Liver (tissue), 9 donors: Measurements from ENCODE around the gene XKR7. TPM values are rescaled to one million over a fixed set of nuclear protein-coding genes. Genes with fewer than 3 reads are reported as not detected.
A peak's percentile ranks its signal among the peaks of the same experiment; 100 is the strongest.

ENCODE experiments used
- DNase-seq: peaks from one replicate; pipeline ENCODE4 v3.0.0-alpha.2; 2017; ENCODE audit warnings: low spot score
- H3K27ac ChIP-seq, 2 donors: one replicate each; pipeline ENCODE4 v1.7.0; 2013; ENCODE audit warnings: inconsistent platforms in 2 of 2, low read length in 2 of 2, control low read depth in 1 of 2, low read depth in 1 of 2, mild to moderate bottlenecking in 1 of 2
- H3K27me3 ChIP-seq, 4 donors: one replicate each; pipeline versions ENCODE4 v1.6.1 to v1.7.0; 2013; ENCODE audit warnings: low read length in 3 of 4, inconsistent platforms in 1 of 4, mild to moderate bottlenecking in 1 of 4, moderate library complexity in 1 of 4; ENCODE audit not compliant: control insufficient read depth in 4 of 4, insufficient read depth in 4 of 4
- H3K36me3 ChIP-seq, 4 donors: one replicate each; pipeline versions ENCODE4 v1.6.1 to v1.7.0; 2013; ENCODE audit warnings: low read length in 3 of 4, mild to moderate bottlenecking in 3 of 4, low read depth in 1 of 4, moderate library complexity in 1 of 4; ENCODE audit not compliant: control insufficient read depth in 4 of 4, insufficient read depth in 3 of 4
- H3K4me1 ChIP-seq, 4 donors: one replicate each; pipeline versions ENCODE4 v1.6.1 to v1.7.0; 2013; ENCODE audit warnings: low read length in 3 of 4, mild to moderate bottlenecking in 3 of 4, moderate library complexity in 1 of 4; ENCODE audit not compliant: control insufficient read depth in 4 of 4, insufficient read depth in 4 of 4
- H3K4me3 ChIP-seq, 3 donors: one replicate each; pipeline versions ENCODE4 v1.6.1 to v1.7.0; 2013; ENCODE audit warnings: low read length in 3 of 3, control low read depth in 1 of 3, low read depth in 1 of 3, mild to moderate bottlenecking in 1 of 3
- H3K9ac ChIP-seq, 2 donors: one replicate each; pipeline ENCODE4 v1.7.0; 2013; ENCODE audit warnings: low read length in 2 of 2, mild to moderate bottlenecking in 2 of 2, moderate library complexity in 2 of 2, control low read depth in 1 of 2, low read depth in 1 of 2
- H3K9me3 ChIP-seq, 4 donors: one replicate each; pipeline versions ENCODE4 v1.6.1 to v1.7.0; 2013; ENCODE audit warnings: low read length in 3 of 4; ENCODE audit not compliant: control insufficient read depth in 4 of 4
- FOXA1 ChIP-seq: IDR thresholded peaks from 2 replicates; pipeline ENCODE4 v1.6.1; 2016; ENCODE audit warnings: antibody characterized with exemption
- GABPA ChIP-seq, 2 donors: IDR thresholded peaks in 1 of 2; conservative IDR thresholded peaks in 1 of 2; 2 replicates each; pipeline ENCODE4 v1.6.1; 2016; ENCODE audit warnings: antibody characterized with exemption in 2 of 2, mild to moderate bottlenecking in 1 of 2, moderate library complexity in 1 of 2
- NR2F2 ChIP-seq: IDR thresholded peaks from 2 replicates; pipeline ENCODE4 v1.6.1; 2016; ENCODE audit warnings: antibody characterized with exemption
- RAD21 ChIP-seq, 2 donors: IDR thresholded peaks; 2 replicates each; pipeline ENCODE4 v1.6.1; 2016; ENCODE audit warnings: antibody characterized with exemption in 2 of 2, mild to moderate bottlenecking in 2 of 2
- SP1 ChIP-seq: IDR thresholded peaks from 2 replicates; pipeline ENCODE4 v1.6.1; 2018; ENCODE audit warnings: antibody characterized with exemption, mild to moderate bottlenecking
- YY1 ChIP-seq: IDR thresholded peaks from 2 replicates; pipeline ENCODE4 v1.6.1; 2016; ENCODE audit warnings: antibody characterized with exemption, mild to moderate bottlenecking
- WGBS: extraction: QIAGEN DNeasy Blood & Tissue Kit; methylation state at CpG from one replicate; pipeline ENCODE4 v1.1.7; 2013; 5-methylcytosine and 5-hydroxymethylcytosine counted together
- polyA plus RNA-seq, 2 donors: library from polyadenylated mRNA; stranded (reverse) in 1 of 2; unstranded in 1 of 2; fragments of 200-250 nt in 1 of 2; fragments of >200 nt in 1 of 2; fragmentation: Nextera tagmentation in 1 of 2; extraction: Ambion mirVana in 1 of 2; gene quantifications; one replicate each; pipeline versions ENCODE4 v1.2.1 to v1.2.3, GENCODE V29; 2013 to 2015
- total RNA-seq, 2 donors: library from RNA; depleted of rRNA; stranded (reverse); fragments of >200 nt; gene quantifications; one replicate each; pipeline ENCODE4 v1.2.3, GENCODE V29; 2014
- TF ChIP-seq, protein P1 (sequence below): IDR thresholded peaks from 2 replicates; pipeline ENCODE4 v1.6.1; 2016; ENCODE audit warnings: antibody characterized with exemption
- TF ChIP-seq, protein P2 (sequence below): IDR thresholded peaks from 2 replicates; pipeline ENCODE4 v1.6.1; 2016; ENCODE audit warnings: antibody characterized with exemption, mild to moderate bottlenecking
- TF ChIP-seq, protein P3 (sequence below): IDR thresholded peaks from 2 replicates; pipeline ENCODE4 v1.6.1; 2016; ENCODE audit warnings: antibody characterized with exemption
- donor health status: healthy.
- donor health status: healthy.
- donor health status: healthy.
- donor health status: healthy.
- donor health status: healthy.

XKR7 gene
- total and polyA plus RNA-seq, 4 donors, result under 0.01 to 0.05 TPM; not detected in 2

DNA sequence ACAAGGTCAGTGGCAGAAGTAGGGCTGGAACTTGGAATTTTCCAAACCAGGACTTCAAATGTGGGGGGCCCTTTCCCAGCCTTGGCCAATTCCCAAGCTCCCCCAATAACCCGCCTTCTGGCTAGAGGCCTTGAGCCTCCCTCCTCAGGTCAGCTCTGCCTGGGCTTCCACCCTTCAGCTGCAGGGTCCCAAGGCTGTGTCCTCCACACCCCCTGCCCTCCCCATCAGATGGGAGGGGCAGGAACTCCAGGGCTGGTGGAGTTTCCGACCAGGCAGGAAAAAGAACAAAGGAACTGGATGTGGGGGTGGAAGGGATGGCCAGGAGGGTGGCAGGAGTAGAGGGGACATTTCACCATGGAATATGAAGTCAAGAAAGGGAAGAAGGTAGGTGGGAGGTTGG lies 42.1 kb downstream of the XKR7 start, which contains the start of gene CCM2L:
TSS of gene CCM2L (plus strand) at position 338 of the 400 bp plus-strand sequence. CDS start at position 355, 17 bp downstream.
- Histone ChIP-seq H3K4me1 (peaks cover 0 to 2% (median 0%) of the 10 kb centered on the region in 4 donors), H3K27ac (no peak within 1 kb of the TSS), H3K4me3 (no peak within 1 kb of the TSS), H3K36me3 (no peaks in the 10 kb centered on the region), H3K27me3 (peaks cover 0 to 2% (median 0%) of the 10 kb centered on the region in 4 donors), H3K9me3 (no peaks in the 10 kb centered on the region), H3K9ac (no peak within 1 kb of the TSS)
- no peak for DNase-seq
- TF ChIP-seq FOXA1 (no peak), NR2F2 (peak; percentile 79)
- WGBS, result 52% methylated on average over 2 of the region's 2 CpGs

DNA sequence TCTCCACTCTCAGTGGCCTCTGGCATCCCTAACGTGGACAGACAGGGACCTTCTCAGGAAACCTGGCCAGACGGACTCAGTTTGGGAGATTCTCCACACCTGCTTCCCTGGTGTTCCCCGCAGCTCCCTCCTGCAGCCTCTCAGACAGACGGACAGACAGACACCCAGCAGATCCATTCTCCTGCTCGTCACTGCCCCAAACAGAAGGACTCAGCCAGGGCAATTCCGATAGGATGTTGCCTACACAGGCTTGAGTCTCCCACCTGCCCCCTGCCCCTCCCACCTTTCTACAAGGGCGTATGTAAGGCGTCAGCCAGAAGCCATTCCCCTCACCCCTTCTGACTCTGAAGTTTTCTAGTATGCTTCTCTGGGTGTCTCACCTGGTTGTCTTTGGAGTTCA lies 42.7 kb downstream of the XKR7 start:
- Histone ChIP-seq H3K9me3 (no peaks in the 10 kb centered on the region), H3K27me3 (peaks cover 0 to 2% (median 0%) of the 10 kb centered on the region in 4 donors), H3K27ac (no peak overlapping the region), H3K36me3 (no peaks in the 10 kb centered on the region), H3K9ac (no peak overlapping the region), H3K4me1 (peaks cover 0 to 2% (median 0%) of the 10 kb centered on the region in 4 donors), H3K4me3 (no peak overlapping the region)
- DNase-seq, result no peak
- 30% methylated on average over 8 of the region's 8 CpGs for WGBS
- no peak for TF ChIP-seq SP1
- no peak for TF ChIP-seq FOXA1
- TF ChIP-seq, protein P1, sequence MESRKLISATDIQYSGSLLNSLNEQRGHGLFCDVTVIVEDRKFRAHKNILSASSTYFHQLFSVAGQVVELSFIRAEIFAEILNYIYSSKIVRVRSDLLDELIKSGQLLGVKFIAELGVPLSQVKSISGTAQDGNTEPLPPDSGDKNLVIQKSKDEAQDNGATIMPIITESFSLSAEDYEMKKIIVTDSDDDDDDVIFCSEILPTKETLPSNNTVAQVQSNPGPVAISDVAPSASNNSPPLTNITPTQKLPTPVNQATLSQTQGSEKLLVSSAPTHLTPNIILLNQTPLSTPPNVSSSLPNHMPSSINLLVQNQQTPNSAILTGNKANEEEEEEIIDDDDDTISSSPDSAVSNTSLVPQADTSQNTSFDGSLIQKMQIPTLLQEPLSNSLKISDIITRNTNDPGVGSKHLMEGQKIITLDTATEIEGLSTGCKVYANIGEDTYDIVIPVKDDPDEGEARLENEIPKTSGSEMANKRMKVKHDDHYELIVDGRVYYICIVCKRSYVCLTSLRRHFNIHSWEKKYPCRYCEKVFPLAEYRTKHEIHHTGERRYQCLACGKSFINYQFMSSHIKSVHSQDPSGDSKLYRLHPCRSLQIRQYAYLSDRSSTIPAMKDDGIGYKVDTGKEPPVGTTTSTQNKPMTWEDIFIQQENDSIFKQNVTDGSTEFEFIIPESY, result no peak
- no peak for TF ChIP-seq GABPA (IDR thresholded peaks at IDR 0.05 in 1 of 2, conservative IDR thresholded peaks at IDR 0.05 in 1 of 2)
- TF ChIP-seq YY1, result no peak
- TF ChIP-seq, protein P2, sequence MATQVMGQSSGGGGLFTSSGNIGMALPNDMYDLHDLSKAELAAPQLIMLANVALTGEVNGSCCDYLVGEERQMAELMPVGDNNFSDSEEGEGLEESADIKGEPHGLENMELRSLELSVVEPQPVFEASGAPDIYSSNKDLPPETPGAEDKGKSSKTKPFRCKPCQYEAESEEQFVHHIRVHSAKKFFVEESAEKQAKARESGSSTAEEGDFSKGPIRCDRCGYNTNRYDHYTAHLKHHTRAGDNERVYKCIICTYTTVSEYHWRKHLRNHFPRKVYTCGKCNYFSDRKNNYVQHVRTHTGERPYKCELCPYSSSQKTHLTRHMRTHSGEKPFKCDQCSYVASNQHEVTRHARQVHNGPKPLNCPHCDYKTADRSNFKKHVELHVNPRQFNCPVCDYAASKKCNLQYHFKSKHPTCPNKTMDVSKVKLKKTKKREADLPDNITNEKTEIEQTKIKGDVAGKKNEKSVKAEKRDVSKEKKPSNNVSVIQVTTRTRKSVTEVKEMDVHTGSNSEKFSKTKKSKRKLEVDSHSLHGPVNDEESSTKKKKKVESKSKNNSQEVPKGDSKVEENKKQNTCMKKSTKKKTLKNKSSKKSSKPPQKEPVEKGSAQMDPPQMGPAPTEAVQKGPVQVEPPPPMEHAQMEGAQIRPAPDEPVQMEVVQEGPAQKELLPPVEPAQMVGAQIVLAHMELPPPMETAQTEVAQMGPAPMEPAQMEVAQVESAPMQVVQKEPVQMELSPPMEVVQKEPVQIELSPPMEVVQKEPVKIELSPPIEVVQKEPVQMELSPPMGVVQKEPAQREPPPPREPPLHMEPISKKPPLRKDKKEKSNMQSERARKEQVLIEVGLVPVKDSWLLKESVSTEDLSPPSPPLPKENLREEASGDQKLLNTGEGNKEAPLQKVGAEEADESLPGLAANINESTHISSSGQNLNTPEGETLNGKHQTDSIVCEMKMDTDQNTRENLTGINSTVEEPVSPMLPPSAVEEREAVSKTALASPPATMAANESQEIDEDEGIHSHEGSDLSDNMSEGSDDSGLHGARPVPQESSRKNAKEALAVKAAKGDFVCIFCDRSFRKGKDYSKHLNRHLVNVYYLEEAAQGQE, result no peak

DNA sequence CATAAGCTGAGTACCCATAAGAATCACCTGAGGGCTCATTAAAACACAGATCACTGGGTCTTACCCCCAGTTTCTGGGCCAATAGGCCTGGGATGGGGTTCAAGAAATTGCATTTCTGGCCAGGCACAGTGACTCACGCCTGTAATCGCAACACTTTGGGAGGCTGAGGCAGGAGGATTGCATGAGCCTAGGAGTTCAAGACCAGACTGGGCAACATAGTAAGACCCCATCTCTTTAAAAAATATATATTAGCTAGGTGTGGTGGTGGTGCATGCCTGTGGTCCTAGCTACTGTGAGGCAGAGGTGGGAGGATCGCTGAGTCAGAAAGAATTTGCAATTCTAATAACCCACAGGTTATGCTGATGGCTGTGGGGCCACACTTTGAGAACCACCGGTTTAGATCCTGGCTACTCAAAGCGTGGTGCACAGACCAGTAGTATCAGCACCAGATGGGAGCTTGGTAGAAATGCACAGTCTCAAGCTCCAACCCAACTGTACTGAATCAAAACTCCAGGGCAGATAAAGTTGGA lies 44.3 kb downstream of the XKR7 start:
- no peak overlapping the region for H3K4me3 ChIP-seq
- no peak for DNase-seq
- WGBS, result 77% methylated on average over 5 of the region's 5 CpGs
- no peak overlapping the region for H3K27ac ChIP-seq
- H3K9ac ChIP-seq, result no peak overlapping the region
- TF ChIP-seq, protein P3, sequence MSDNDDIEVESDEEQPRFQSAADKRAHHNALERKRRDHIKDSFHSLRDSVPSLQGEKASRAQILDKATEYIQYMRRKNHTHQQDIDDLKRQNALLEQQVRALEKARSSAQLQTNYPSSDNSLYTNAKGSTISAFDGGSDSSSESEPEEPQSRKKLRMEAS, result no peak
- TF ChIP-seq RAD21 (IDR thresholded peaks at IDR 0.05), result no peak
- TF ChIP-seq, protein P2, result no peak
- peaks cover 0 to 2% (median 0%) of the 10 kb centered on the region in 4 donors for H3K27me3 ChIP-seq
- H3K9me3 ChIP-seq, result no peaks in the 10 kb centered on the region
- H3K4me1 ChIP-seq, result peaks cover 0 to 2% (median 0%) of the 10 kb centered on the region in 4 donors
- H3K36me3 ChIP-seq, result no peaks in the 10 kb centered on the region
